ENCODE measurements around the gene SPACDR. TPM values are rescaled to one million over a fixed set of nuclear protein-coding genes. Genes with fewer than 3 reads are reported as not detected.
A peak's percentile ranks its signal among the peaks of the same experiment; 100 is the strongest.
"Not testable (repeated sequence)": the region's sequence is repeated elsewhere in the genome, so short reads cannot be mapped to it uniquely, and the experiment has no call there.

SPACDR gene
- total and polyA plus RNA-seq, 2 donors, result 0.76 to 2.4 TPM

DNA sequence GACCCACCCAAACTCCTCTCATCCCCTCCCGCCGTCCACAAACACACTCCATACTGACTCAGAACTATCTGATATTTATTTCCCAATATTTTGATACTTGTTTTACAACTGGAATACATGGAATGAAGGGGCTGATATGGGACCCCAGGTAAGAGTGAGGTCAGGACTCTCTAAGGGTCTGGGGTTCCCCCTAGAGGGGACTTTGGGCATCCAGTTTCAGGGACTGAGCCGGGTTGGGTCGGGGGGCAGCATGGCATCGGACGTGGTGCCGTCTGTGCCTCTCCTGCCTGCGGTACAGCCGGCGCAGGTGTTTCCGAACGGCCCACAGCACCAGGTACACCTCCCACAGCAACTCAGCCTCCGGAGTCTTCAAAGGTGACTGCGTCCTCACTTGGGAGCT, 7.5 kb downstream of the SPACDR start:
- Histone ChIP-seq H3K4me1 (ENCODE audit: control insufficient read depth in 2 of 2, insufficient read depth in 2 of 2, low read length in 2 of 2) (peaks cover 10 to 32% of the 10 kb centered on the region in 2 donors), H3K36me3 (ENCODE audit: control insufficient read depth in 2 of 2, insufficient read depth in 2 of 2, low read length in 1 of 2) (peaks cover 24 to 25% of the 10 kb centered on the region in 2 donors), H3K4me3 (ENCODE audit: low read length in 2 of 2) (no peak overlapping the region), H3K9me3 (ENCODE audit: control insufficient read depth in 2 of 2, insufficient read depth in 1 of 2, low read length in 1 of 2) (no peaks in the 10 kb centered on the region), H3K27me3 (ENCODE audit: control insufficient read depth in 2 of 2, insufficient read depth in 1 of 2, low read length in 1 of 2) (no peaks in the 10 kb centered on the region), H3K27ac (ENCODE audit: low read depth in 1 of 2, low read length in 1 of 2) (peak overlapping the region in 1 of 2 donors; percentile 12)
- WGBS, result 98% methylated on average over 14 of the region's 14 CpGs
- DNase-seq (ENCODE audit: low read depth in 6 of 9, low spot score in 9 of 9), result no peak

DNA sequence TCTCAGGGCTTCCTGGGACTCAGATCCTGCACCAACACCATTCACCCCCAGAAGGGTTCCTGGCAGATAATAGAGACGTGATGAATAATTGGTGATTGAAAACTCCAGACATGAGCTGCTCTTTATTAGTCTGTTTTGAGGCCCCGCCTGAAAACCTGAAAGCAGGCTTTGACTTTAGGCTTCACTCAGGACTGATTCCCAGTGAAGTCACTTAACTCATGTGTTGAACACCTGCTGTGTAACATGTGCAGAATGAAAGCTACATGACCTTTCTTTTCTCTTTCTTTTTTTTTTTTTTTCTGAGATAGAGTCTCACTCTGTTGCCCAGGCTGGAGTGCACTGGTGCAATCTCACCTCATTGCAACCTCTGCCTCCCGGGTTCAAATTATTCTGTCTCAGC, 8.9 kb downstream of the SPACDR start:
- peaks cover 13 to 17% of the 10 kb centered on the region in 2 donors for H3K36me3 ChIP-seq (ENCODE audit: control insufficient read depth in 2 of 2, insufficient read depth in 2 of 2, low read length in 1 of 2)
- WGBS, result 75% methylated on average over 3 of the region's 3 CpGs
- H3K4me3 ChIP-seq (ENCODE audit: low read length in 2 of 2), result no peak overlapping the region
- H3K27me3 ChIP-seq (ENCODE audit: control insufficient read depth in 2 of 2, insufficient read depth in 1 of 2, low read length in 1 of 2), result no peaks in the 10 kb centered on the region
- H3K27ac ChIP-seq (ENCODE audit: low read depth in 1 of 2, low read length in 1 of 2), result peak overlapping the region; percentile 77 to 92
- peaks cover 10 to 40% of the 10 kb centered on the region in 2 donors for H3K4me1 ChIP-seq (ENCODE audit: control insufficient read depth in 2 of 2, insufficient read depth in 2 of 2, low read length in 2 of 2)
- H3K9me3 ChIP-seq (ENCODE audit: control insufficient read depth in 2 of 2, insufficient read depth in 1 of 2, low read length in 1 of 2), result peaks cover 0 to 3% of the 10 kb centered on the region in 2 donors
- DNase-seq (ENCODE audit: low read depth in 6 of 9, low spot score in 9 of 9), result peak in 1 of 9 donors; percentile 77

DNA sequence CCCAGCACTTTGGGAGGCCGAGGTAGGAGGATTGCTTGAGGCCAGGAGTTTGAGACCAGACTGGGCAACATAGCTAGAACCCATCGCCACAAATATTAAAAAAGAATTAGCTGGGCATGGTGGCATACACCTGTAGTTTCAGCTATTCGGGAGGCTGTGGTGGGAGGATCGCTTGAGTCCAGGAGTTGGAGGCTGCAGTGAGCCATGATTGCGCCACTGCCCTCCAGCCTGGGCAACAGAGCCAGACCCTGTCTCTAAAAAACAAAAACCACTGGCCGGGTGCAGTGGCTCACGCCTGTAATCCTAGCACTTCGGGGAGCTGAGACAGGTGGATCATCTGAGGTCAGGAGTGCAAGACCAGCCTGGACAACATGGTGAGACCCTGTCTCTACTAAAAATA, 10.2 kb downstream of the SPACDR start:
- H3K27me3 ChIP-seq (ENCODE audit: control insufficient read depth in 2 of 2, insufficient read depth in 1 of 2, low read length in 1 of 2); H3K4me3 ChIP-seq (ENCODE audit: low read length in 2 of 2); DNase-seq (ENCODE audit: low read depth in 6 of 9, low spot score in 9 of 9); H3K9me3 ChIP-seq (ENCODE audit: control insufficient read depth in 2 of 2, insufficient read depth in 1 of 2, low read length in 1 of 2): not testable (repeated sequence)
- Histone ChIP-seq H3K27ac (ENCODE audit: low read depth in 1 of 2, low read length in 1 of 2) (peak overlapping the region in 1 of 2 donors; percentile 57), H3K4me1 (ENCODE audit: control insufficient read depth in 2 of 2, insufficient read depth in 2 of 2, low read length in 2 of 2) (peaks cover 12 to 44% of the 10 kb centered on the region in 2 donors), H3K36me3 (ENCODE audit: control insufficient read depth in 2 of 2, insufficient read depth in 2 of 2, low read length in 1 of 2) (peaks cover 6 to 15% of the 10 kb centered on the region in 2 donors)
- WGBS, result 98% methylated on average over 8 of the region's 8 CpGs

DNA sequence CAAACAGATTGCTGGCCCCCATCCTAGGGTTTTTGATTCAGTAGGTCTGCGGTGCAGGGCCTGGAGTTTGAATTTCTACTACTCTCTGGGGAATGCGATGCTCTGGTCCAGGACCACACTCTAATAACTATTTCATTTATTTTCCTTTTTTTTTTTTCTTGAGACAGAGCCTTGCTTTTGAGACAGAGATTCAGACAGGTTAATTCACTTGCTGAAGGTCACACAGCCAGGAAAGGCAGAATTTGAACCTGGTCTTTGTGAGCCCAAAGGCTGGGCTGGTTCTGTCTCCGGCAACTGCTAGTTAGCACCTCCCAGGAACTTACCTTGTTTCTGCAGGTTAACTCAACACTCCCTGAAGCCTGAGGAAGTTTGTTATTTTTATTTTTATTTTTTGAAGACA, 11.5 kb downstream of the SPACDR start:
- WGBS, result 94% methylated on average over 3 of the region's 3 CpGs
- no peak overlapping the region for H3K27ac ChIP-seq (ENCODE audit: low read depth in 1 of 2, low read length in 1 of 2)
- H3K9me3 ChIP-seq (ENCODE audit: control insufficient read depth in 2 of 2, insufficient read depth in 1 of 2, low read length in 1 of 2), result peaks cover 0 to 4% of the 10 kb centered on the region in 2 donors
- H3K27me3 ChIP-seq (ENCODE audit: control insufficient read depth in 2 of 2, insufficient read depth in 1 of 2, low read length in 1 of 2), result no peaks in the 10 kb centered on the region
- no peak overlapping the region for H3K4me3 ChIP-seq (ENCODE audit: low read length in 2 of 2)
- peaks cover 12 to 44% of the 10 kb centered on the region in 2 donors for H3K4me1 ChIP-seq (ENCODE audit: control insufficient read depth in 2 of 2, insufficient read depth in 2 of 2, low read length in 2 of 2)
- peaks cover 6 to 10% of the 10 kb centered on the region in 2 donors for H3K36me3 ChIP-seq (ENCODE audit: control insufficient read depth in 2 of 2, insufficient read depth in 2 of 2, low read length in 1 of 2)
- DNase-seq (ENCODE audit: low read depth in 6 of 9, low spot score in 9 of 9), result no peak

DNA sequence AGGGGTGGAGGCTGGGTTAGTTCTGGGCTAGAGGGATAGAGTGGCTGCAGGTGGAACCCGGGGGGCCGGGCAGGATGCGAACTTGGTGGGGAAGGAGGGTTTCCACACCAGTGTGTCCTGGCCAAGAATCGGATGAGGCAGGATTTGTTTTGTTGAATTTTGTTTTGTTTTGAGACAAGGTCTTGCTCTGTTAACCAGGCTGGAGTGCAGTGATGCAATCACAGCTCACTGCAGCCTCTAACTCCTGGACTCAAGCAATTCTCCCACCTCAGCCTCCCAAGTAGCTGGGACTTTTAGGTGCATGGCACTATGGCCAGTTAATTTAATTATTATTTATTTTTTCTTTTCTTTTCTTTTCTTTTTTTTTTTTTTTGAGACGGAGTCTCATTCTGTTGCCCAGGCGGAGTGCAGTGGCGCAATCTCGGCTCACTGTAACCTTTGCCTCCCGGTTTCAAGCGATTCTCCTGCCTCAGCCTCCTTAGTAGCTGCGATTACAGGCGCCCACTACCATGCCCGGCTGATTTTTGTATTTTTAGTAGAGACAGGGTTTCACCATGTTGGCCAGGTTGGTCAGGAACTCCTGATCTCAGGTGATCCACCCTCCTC, 14.8 kb downstream of the SPACDR start:
- Histone ChIP-seq H3K9me3 (ENCODE audit: control insufficient read depth in 2 of 2, insufficient read depth in 1 of 2, low read length in 1 of 2) (peaks cover 0 to 8% of the 10 kb centered on the region in 2 donors), H3K36me3 (ENCODE audit: control insufficient read depth in 2 of 2, insufficient read depth in 2 of 2, low read length in 1 of 2) (no peaks in the 10 kb centered on the region), H3K4me3 (ENCODE audit: low read length in 2 of 2) (no peak overlapping the region), H3K4me1 (ENCODE audit: control insufficient read depth in 2 of 2, insufficient read depth in 2 of 2, low read length in 2 of 2) (peaks cover 4 to 44% of the 10 kb centered on the region in 2 donors), H3K27me3 (ENCODE audit: control insufficient read depth in 2 of 2, insufficient read depth in 1 of 2, low read length in 1 of 2) (no peaks in the 10 kb centered on the region), H3K27ac (ENCODE audit: low read depth in 1 of 2, low read length in 1 of 2) (no peak overlapping the region)
- no peak for DNase-seq (ENCODE audit: low read depth in 6 of 9, low spot score in 9 of 9)
- 95% methylated on average over 13 of the region's 13 CpGs for WGBS

DNA sequence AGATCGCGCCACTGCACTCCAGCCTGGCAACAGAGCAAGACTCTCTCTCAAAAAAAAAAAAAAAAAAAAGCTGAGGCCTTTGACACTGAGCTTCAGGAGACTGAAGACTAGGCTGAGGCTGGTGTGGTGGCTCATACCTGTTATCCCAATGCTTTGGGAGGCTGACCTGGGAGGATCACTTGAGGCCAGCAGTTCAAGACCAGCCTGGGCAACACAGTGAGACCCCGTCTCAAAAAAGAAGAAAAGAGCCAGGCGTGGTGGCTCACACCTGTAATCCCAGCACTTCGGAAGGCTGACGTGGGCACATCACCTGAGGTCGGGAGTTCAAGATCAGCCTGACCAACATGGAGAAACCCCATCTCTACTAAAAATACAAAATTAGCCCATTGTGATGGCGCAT, 16.7 kb downstream of the SPACDR start:
- not testable (repeated sequence) for H3K9me3 ChIP-seq (ENCODE audit: control insufficient read depth in 2 of 2, insufficient read depth in 1 of 2, low read length in 1 of 2); H3K27ac ChIP-seq (ENCODE audit: low read depth in 1 of 2, low read length in 1 of 2); DNase-seq (ENCODE audit: low read depth in 6 of 9, low spot score in 9 of 9); H3K4me3 ChIP-seq (ENCODE audit: low read length in 2 of 2); H3K36me3 ChIP-seq (ENCODE audit: control insufficient read depth in 2 of 2, insufficient read depth in 2 of 2, low read length in 1 of 2); H3K27me3 ChIP-seq (ENCODE audit: control insufficient read depth in 2 of 2, insufficient read depth in 1 of 2, low read length in 1 of 2)
- peaks cover 4 to 37% of the 10 kb centered on the region in 2 donors for H3K4me1 ChIP-seq (ENCODE audit: control insufficient read depth in 2 of 2, insufficient read depth in 2 of 2, low read length in 2 of 2)
- 97% methylated on average over 8 of the region's 8 CpGs for WGBS

DNA sequence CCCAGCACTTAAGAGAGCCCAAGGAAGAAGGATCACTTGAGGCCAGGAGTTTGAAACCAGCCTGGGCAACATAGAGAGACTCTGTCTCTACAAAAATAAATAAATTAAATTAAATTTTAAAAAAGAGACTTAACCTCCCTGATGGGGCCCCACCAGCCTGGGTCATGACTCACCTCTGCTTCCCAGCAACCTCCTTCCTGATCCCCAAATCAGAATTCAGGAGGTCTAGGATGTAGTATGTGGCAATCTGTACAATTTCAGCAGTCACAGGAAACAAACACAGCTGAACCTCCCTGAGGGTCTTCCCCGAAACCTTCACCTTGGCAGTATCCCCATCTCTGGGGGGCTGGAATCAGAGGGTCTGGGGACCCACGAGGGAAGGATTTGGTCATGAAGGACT, 18.0 kb downstream of the SPACDR start:
- no peaks in the 10 kb centered on the region for H3K36me3 ChIP-seq (ENCODE audit: control insufficient read depth in 2 of 2, insufficient read depth in 2 of 2, low read length in 1 of 2)
- DNase-seq (ENCODE audit: low read depth in 6 of 9, low spot score in 9 of 9), result no peak
- H3K9me3 ChIP-seq (ENCODE audit: control insufficient read depth in 2 of 2, insufficient read depth in 1 of 2, low read length in 1 of 2), result peaks cover 0 to 9% of the 10 kb centered on the region in 2 donors
- no peak overlapping the region for H3K27ac ChIP-seq (ENCODE audit: low read depth in 1 of 2, low read length in 1 of 2)
- H3K27me3 ChIP-seq (ENCODE audit: control insufficient read depth in 2 of 2, insufficient read depth in 1 of 2, low read length in 1 of 2), result no peaks in the 10 kb centered on the region
- H3K4me1 ChIP-seq (ENCODE audit: control insufficient read depth in 2 of 2, insufficient read depth in 2 of 2, low read length in 2 of 2), result peaks cover 4 to 37% of the 10 kb centered on the region in 2 donors
- WGBS, result 92% methylated on average over 2 of the region's 2 CpGs
- no peak overlapping the region for H3K4me3 ChIP-seq (ENCODE audit: low read length in 2 of 2)

DNA sequence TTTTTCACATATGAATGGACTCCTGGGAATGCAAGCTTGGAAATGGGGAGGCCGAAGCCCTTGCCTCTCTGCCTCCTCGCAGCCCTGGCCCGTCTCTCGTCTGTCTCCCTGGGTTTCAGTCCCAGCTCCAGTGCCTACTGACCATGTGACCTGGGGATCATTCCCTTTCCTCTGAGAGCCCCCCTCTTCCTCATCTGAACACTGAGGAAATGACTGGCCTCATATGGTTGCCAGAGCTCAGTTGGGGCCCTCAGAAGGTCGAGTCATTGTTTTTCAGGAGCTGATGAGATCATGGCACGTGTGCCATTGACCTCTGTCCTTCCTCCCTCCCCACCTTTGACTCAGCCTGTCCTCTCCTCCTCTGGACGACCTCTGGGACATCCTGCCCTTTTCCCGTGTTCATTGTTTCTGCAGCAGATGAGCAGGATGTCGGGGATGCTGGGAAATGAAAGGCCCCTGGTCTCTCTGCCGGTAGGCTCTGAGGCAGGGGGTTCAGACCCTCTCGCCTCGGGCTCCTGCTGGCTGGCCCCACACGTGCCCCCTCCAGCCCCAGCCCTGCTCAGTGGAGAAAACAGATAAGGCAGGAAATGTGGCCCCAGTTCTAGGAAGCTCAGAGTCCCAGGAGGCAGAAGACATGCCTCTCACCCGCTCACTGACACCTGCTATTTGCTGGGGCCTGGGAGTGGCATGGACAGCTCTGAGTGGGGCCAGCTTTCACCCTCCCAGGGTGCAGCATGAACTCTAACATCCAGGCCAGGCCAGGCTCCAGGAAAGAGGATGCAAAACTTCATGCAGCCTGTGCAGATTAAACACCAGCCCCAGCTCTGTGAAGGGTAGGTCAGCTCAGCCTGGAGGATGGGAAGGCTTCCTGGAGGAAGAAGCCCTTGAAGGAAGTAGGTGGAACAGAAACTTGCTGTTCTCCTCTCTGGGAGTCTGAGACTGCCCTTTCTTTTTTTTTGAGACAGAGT, 19.5 kb downstream of the SPACDR start:
- H3K4me1 ChIP-seq (ENCODE audit: control insufficient read depth in 2 of 2, insufficient read depth in 2 of 2, low read length in 2 of 2), result peaks cover 2 to 25% of the 10 kb centered on the region in 2 donors
- WGBS, result 48% methylated on average over 14 of the region's 14 CpGs
- no peaks in the 10 kb centered on the region for H3K27me3 ChIP-seq (ENCODE audit: control insufficient read depth in 2 of 2, insufficient read depth in 1 of 2, low read length in 1 of 2)
- no peaks in the 10 kb centered on the region for H3K36me3 ChIP-seq (ENCODE audit: control insufficient read depth in 2 of 2, insufficient read depth in 2 of 2, low read length in 1 of 2)
- H3K4me3 ChIP-seq (ENCODE audit: low read length in 2 of 2), result no peak overlapping the region
- peak overlapping the region in 1 of 2 donors; percentile 61 for H3K27ac ChIP-seq (ENCODE audit: low read depth in 1 of 2, low read length in 1 of 2)
- peaks cover 0 to 6% of the 10 kb centered on the region in 2 donors for H3K9me3 ChIP-seq (ENCODE audit: control insufficient read depth in 2 of 2, insufficient read depth in 1 of 2, low read length in 1 of 2)
- peak in 1 of 9 donors; percentile 38 for DNase-seq (ENCODE audit: low read depth in 6 of 9, low spot score in 9 of 9)

Data from thymus (tissue), 11 donors.